ENCODE data around the gene TRNAU1AP.

TRNAU1AP gene

GRCh38 chr1:28552758-28553663 is at the start of gene TRNAU1AP:
TSS of gene TRNAU1AP (plus strand) at chr1:28553085. CDS start at chr1:28553111, 26 bp downstream.
- H3K9ac ChIP-seq (ENCODE audit: low read depth, low read length) = peak within 1 kb of the TSS; percentile 55
- no peaks in the 10 kb centered on the region for H3K9me3 ChIP-seq (ENCODE audit: control insufficient read depth, insufficient read depth, low read length)
- H3K4me3 ChIP-seq (ENCODE audit: low read depth, low read length) = peak within 1 kb of the TSS; percentile 83
- peaks cover 28% of the 10 kb centered on the region for H3K36me3 ChIP-seq (ENCODE audit: control insufficient read depth, insufficient read depth, low read length)
- H3K27ac ChIP-seq (ENCODE audit: low read depth, low read length) = peak within 1 kb of the TSS; percentile 70
- peaks cover 2% of the 10 kb centered on the region; the same call in 1 of the 2 replicates for H3K4me1 ChIP-seq (ENCODE audit: control insufficient read depth, insufficient read depth, low read length)
- H3K27me3 ChIP-seq (ENCODE audit: control insufficient read depth, insufficient read depth, low read length) = no peaks in the 10 kb centered on the region

GRCh38 chr1:28503117-28503516 is 49.8 kb upstream of the TRNAU1AP start:
- Histone ChIP-seq H3K27me3 (ENCODE audit: control insufficient read depth, insufficient read depth, low read length) (no peaks in the 10 kb centered on the region), H3K36me3 (ENCODE audit: control insufficient read depth, insufficient read depth, low read length) (peaks cover 26% of the 10 kb centered on the region), H3K27ac (ENCODE audit: low read depth, low read length) (no peak overlapping the region), H3K9me3 (ENCODE audit: control insufficient read depth, insufficient read depth, low read length) (no peaks in the 10 kb centered on the region), H3K4me1 (ENCODE audit: control insufficient read depth, insufficient read depth, low read length) (peaks cover 4% of the 10 kb centered on the region; the same call in 1 of the 2 replicates), H3K9ac (ENCODE audit: low read depth, low read length) (no peak overlapping the region), H3K4me3 (ENCODE audit: low read depth, low read length) (no peak overlapping the region)

- peak within 1 kb of the TSS; percentile 92 for H3K4me3 ChIP-seq (ENCODE audit: low read depth, low read length)
- no peaks in the 10 kb centered on the region for H3K27me3 ChIP-seq (ENCODE audit: control insufficient read depth, insufficient read depth, low read length)
- H3K9ac ChIP-seq (ENCODE audit: low read depth, low read length) = peak within 1 kb of the TSS; percentile 99
- H3K36me3 ChIP-seq (ENCODE audit: control insufficient read depth, insufficient read depth, low read length) = peaks cover 45% of the 10 kb centered on the region
- no peaks in the 10 kb centered on the region for H3K9me3 ChIP-seq (ENCODE audit: control insufficient read depth, insufficient read depth, low read length)
- H3K4me1 ChIP-seq (ENCODE audit: control insufficient read depth, insufficient read depth, low read length) = peaks cover 20% of the 10 kb centered on the region
- peak within 1 kb of the TSS; percentile 100 for H3K27ac ChIP-seq (ENCODE audit: low read depth, low read length)
Observed at GRCh38 chr1:28505406-28506187, 47.3 kb upstream of the TRNAU1AP start, which contains the start of gene RCC1. TSS of gene RCC1 (plus strand) at chr1:28506043. CDS start at chr1:28529867, 23,824 bp downstream.

GRCh38 chr1:28506907-28507246 is 46.0 kb upstream of the TRNAU1AP start:
- H3K4me1 ChIP-seq (ENCODE audit: control insufficient read depth, insufficient read depth, low read length) = peaks cover 20% of the 10 kb centered on the region
- H3K4me3 ChIP-seq (ENCODE audit: low read depth, low read length) = peak overlapping the region; percentile 92
- H3K27me3 ChIP-seq (ENCODE audit: control insufficient read depth, insufficient read depth, low read length) = no peaks in the 10 kb centered on the region
- peak overlapping the region; percentile 99 for H3K9ac ChIP-seq (ENCODE audit: low read depth, low read length)
- H3K36me3 ChIP-seq (ENCODE audit: control insufficient read depth, insufficient read depth, low read length) = peaks cover 54% of the 10 kb centered on the region
- no peaks in the 10 kb centered on the region for H3K9me3 ChIP-seq (ENCODE audit: control insufficient read depth, insufficient read depth, low read length)
- peak overlapping the region; percentile 100 for H3K27ac ChIP-seq (ENCODE audit: low read depth, low read length)

- Histone ChIP-seq H3K4me1 (ENCODE audit: control insufficient read depth, insufficient read depth, low read length) (peaks cover 20% of the 10 kb centered on the region), H3K36me3 (ENCODE audit: control insufficient read depth, insufficient read depth, low read length) (peaks cover 57% of the 10 kb centered on the region), H3K27me3 (ENCODE audit: control insufficient read depth, insufficient read depth, low read length) (no peaks in the 10 kb centered on the region)
Observed at GRCh38 chr1:28507247-28507645, 45.6 kb upstream of the TRNAU1AP start.

GRCh38 chr1:28507646-28508434 is 45.0 kb upstream of the TRNAU1AP start:
- Histone ChIP-seq H3K4me1 (ENCODE audit: control insufficient read depth, insufficient read depth, low read length) (peaks cover 20% of the 10 kb centered on the region), H3K9me3 (ENCODE audit: control insufficient read depth, insufficient read depth, low read length) (no peaks in the 10 kb centered on the region), H3K36me3 (ENCODE audit: control insufficient read depth, insufficient read depth, low read length) (peaks cover 63% of the 10 kb centered on the region), H3K27ac (ENCODE audit: low read depth, low read length) (peak overlapping the region; percentile 100), H3K27me3 (ENCODE audit: control insufficient read depth, insufficient read depth, low read length) (no peaks in the 10 kb centered on the region), H3K4me3 (ENCODE audit: low read depth, low read length) (peak overlapping the region; percentile 92), H3K9ac (ENCODE audit: low read depth, low read length) (peak overlapping the region; percentile 99)

More at GRCh38 chr1:28507247-28507645, 45.6 kb upstream of the TRNAU1AP start:
- peak overlapping the region; percentile 100 for H3K27ac ChIP-seq (ENCODE audit: low read depth, low read length)
- no peaks in the 10 kb centered on the region for H3K9me3 ChIP-seq (ENCODE audit: control insufficient read depth, insufficient read depth, low read length)
- H3K9ac ChIP-seq (ENCODE audit: low read depth, low read length) = peak overlapping the region; percentile 99
- H3K4me3 ChIP-seq (ENCODE audit: low read depth, low read length) = peak overlapping the region; percentile 92

GRCh38 chr1:28508435-28508754 is 44.5 kb upstream of the TRNAU1AP start:
- Histone ChIP-seq H3K9ac (ENCODE audit: low read depth, low read length) (peak overlapping the region; percentile 99), H3K27me3 (ENCODE audit: control insufficient read depth, insufficient read depth, low read length) (no peaks in the 10 kb centered on the region), H3K9me3 (ENCODE audit: control insufficient read depth, insufficient read depth, low read length) (no peaks in the 10 kb centered on the region), H3K36me3 (ENCODE audit: control insufficient read depth, insufficient read depth, low read length) (peaks cover 68% of the 10 kb centered on the region), H3K4me1 (ENCODE audit: control insufficient read depth, insufficient read depth, low read length) (peaks cover 20% of the 10 kb centered on the region), H3K4me3 (ENCODE audit: low read depth, low read length) (peak overlapping the region; percentile 92), H3K27ac (ENCODE audit: low read depth, low read length) (peak overlapping the region; percentile 100)

GRCh38 chr1:28509705-28510272 is 43.1 kb upstream of the TRNAU1AP start:
- H3K9ac ChIP-seq (ENCODE audit: low read depth, low read length) = peak overlapping the region; percentile 99
- H3K27ac ChIP-seq (ENCODE audit: low read depth, low read length) = peak overlapping the region; percentile 100
- H3K9me3 ChIP-seq (ENCODE audit: control insufficient read depth, insufficient read depth, low read length) = no peaks in the 10 kb centered on the region
- H3K36me3 ChIP-seq (ENCODE audit: control insufficient read depth, insufficient read depth, low read length) = peaks cover 73% of the 10 kb centered on the region
- no peaks in the 10 kb centered on the region for H3K27me3 ChIP-seq (ENCODE audit: control insufficient read depth, insufficient read depth, low read length)
- peaks cover 20% of the 10 kb centered on the region for H3K4me1 ChIP-seq (ENCODE audit: control insufficient read depth, insufficient read depth, low read length)
- H3K4me3 ChIP-seq (ENCODE audit: low read depth, low read length) = peak overlapping the region; percentile 92; the same call in 1 of the 2 replicates

GRCh38 chr1:28510273-28510969 is 42.5 kb upstream of the TRNAU1AP start:
- Histone ChIP-seq H3K4me3 (ENCODE audit: low read depth, low read length) (no peak overlapping the region), H3K9ac (ENCODE audit: low read depth, low read length) (peak overlapping the region; percentile 99), H3K27me3 (ENCODE audit: control insufficient read depth, insufficient read depth, low read length) (no peaks in the 10 kb centered on the region), H3K9me3 (ENCODE audit: control insufficient read depth, insufficient read depth, low read length) (no peaks in the 10 kb centered on the region), H3K27ac (ENCODE audit: low read depth, low read length) (peak overlapping the region; percentile 100), H3K4me1 (ENCODE audit: control insufficient read depth, insufficient read depth, low read length) (peaks cover 20% of the 10 kb centered on the region), H3K36me3 (ENCODE audit: control insufficient read depth, insufficient read depth, low read length) (peaks cover 73% of the 10 kb centered on the region)

Measured in HUES48 (cell line).